GM12874 (cell line): ENCODE measurements around the gene FAM32A.

ENCODE experiments used
- TF ChIP-seq, protein P1 (sequence below): IDR thresholded peaks from 2 replicates; pipeline ENCODE4 v1.5.1; 2011; ENCODE audit warnings: low read depth, mild to moderate bottlenecking, control low read depth, low read length, moderate library complexity; ENCODE audit not compliant: insufficient read depth

Gene FAM32A

DNA sequence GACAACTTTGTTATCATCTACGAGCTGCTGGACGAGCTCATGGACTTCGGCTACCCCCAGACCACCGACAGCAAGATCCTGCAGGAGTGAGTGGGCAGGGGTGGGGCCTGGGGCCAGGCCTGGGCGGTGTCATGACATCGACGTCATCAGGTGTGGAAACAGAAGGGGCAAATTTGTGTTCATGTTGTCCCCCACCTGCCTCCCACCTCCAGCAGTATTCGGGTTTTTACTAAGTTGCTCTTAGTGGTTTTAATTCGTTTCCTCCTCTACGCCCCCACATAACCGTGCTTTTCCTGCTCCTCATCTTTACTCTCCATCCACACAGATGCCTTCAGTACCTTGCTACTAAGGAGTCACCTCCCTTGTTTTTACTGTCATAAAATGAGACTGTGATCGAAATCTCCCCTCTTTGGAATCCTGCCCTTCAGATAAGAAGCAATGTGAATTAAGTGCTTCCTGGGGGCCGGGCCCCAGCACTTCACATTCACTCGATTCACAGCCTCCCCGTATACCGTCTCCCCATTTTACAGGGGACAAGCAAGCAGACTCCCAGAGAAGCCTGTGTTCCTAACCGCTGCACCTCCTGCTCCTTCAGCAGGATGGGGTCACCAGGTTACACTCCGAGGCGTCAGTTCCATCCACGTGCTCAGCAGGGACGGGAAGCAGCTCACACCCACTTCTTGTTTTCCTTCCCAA is 23.0 kb downstream of the FAM32A start:
- TF ChIP-seq, protein P1, sequence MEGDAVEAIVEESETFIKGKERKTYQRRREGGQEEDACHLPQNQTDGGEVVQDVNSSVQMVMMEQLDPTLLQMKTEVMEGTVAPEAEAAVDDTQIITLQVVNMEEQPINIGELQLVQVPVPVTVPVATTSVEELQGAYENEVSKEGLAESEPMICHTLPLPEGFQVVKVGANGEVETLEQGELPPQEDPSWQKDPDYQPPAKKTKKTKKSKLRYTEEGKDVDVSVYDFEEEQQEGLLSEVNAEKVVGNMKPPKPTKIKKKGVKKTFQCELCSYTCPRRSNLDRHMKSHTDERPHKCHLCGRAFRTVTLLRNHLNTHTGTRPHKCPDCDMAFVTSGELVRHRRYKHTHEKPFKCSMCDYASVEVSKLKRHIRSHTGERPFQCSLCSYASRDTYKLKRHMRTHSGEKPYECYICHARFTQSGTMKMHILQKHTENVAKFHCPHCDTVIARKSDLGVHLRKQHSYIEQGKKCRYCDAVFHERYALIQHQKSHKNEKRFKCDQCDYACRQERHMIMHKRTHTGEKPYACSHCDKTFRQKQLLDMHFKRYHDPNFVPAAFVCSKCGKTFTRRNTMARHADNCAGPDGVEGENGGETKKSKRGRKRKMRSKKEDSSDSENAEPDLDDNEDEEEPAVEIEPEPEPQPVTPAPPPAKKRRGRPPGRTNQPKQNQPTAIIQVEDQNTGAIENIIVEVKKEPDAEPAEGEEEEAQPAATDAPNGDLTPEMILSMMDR: no peak

DNA sequence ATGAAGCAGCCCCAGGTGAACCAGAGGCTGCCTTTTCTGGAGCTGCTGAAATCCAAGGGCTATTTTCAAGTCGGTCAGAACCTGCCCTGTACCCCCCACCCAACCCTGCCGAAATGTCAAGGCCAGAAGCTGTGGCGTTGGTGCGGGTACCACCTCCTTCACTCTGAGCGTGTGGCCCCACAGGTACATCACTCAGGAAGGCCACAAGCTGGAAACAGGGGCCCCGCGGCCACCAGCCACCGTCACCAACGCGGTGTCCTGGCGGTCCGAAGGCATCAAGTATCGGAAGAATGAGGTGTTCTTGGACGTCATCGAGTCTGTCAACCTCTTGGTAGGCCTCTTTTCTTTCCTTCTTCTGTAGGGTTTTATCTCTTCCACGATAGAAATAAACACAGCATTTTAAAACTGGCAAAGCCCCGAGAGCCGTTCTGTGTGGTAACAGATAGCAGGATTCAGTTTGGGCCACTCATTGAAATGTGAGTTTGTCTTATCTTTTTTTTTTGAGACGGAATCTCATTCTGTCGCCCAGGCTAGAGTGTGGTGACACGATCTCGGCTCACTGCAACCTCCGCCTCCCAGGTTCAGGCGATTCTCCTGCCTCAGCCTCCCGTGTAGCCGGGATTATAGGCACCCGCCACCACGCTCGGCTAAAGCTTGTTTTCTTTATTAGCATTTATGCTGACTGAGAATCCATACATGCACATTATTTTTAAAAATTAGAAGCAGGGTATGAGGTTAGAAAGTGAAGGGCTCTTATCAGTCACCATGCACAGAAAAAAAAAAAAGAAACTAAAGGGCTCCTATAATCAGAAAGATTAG is 23.8 kb downstream of the FAM32A start:
- TF ChIP-seq, protein P1: no peak

DNA sequence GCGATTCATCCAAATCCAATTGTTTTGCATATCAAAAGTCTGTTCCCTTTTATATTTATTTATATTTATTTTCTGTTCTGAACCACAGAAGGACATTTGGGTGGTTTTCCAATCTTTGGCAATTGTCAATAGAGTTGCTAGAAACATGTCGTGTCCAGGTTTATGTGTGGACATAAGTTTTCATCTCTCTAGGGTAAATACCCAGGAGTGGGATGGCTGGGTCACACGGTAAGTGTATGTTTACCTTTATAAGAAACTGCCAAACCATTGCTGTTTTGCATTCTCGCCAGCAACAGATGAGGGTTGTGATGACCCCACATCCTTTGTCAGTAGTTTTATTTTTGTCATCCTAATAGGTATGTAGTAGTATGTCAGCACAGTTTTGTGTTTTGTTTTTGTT is 25.0 kb downstream of the FAM32A start:
- TF ChIP-seq, protein P1: no peak

- TF ChIP-seq, protein P1: no peak
These were observed 27.9 kb downstream of the FAM32A start for GRCh38 chr19:16213076-16213475.

DNA sequence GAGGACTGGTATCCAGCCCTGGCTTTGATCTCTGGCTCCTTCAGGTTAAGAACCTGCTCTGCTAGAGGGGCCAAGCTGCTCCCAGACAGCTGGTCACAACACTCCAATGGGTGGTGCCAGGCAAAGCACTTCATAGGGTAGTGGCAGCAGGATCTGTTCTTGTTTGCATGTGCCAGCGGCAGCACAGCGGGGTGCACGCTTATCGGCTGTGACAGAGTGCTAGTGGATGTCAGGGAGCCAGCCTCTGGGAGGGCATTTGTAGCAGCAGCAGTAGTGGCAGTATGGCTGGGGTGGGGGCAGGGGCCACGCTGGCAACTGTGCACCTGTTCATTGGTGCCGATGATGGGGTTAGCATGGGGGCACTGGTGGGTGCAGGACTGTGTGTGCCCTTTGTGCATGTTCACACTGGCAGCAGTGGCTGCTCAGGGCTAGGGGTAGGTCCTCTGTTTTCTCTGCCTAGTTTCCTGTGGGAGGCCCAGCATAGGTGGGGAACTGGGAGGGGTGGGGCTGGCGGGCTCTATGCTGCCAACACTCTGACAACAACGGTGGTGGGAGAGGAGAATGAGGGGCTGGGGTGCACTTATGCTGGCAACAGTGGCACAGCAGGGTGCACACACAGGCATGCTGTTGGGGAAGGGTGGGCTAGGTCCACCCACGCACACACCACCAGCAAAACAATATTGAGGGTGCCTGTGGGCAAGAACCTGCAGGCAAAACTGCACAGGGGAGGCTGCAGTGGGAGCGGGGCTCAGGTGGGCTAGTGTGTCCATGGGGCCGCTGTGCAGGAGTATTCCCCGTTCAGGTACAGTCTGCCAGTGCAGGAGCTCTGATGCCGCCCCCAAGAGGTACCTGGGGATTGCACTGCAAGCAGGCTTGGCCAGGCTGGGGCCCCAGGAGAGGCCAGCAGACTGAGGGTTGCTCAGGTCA is 31.8 kb downstream of the FAM32A start:
- TF ChIP-seq, protein P1: no peak

- TF ChIP-seq, protein P1: no peak
These were observed 32.7 kb downstream of the FAM32A start for GRCh38 chr19:16217716-16218451.
